HG03432 (cell line): ENCODE measurements around the gene NRDE2.

ENCODE experiments used
- ATAC-seq: cut with Tn5 transposase; IDR thresholded peaks from one replicate; pipeline ENCODE4 v1.9.1; 2021; ENCODE audit warnings: mild to moderate bottlenecking, moderate library complexity; ENCODE audit not compliant: unreplicated experiment

NRDE2 gene

GRCh38 chr14:90331497-90332270, at the start of gene NRDE2:
Gene NRDE2 (minus strand): TSS chr14:90331941. CDS start chr14:90331904, 37 bp downstream.
- peak; percentile 97 for ATAC-seq

GRCh38 chr14:90381011-90381786, 49.5 kb upstream of the NRDE2 start:
- no peak for ATAC-seq

GRCh38 chr14:90379106-90379505, 47.4 kb upstream of the NRDE2 start:
- no peak for ATAC-seq

GRCh38 chr14:90378249-90378648, 46.5 kb upstream of the NRDE2 start:
- no peak for ATAC-seq

GRCh38 chr14:90375934-90376333, 44.2 kb upstream of the NRDE2 start:
- no peak for ATAC-seq

GRCh38 chr14:90374813-90375212, 43.1 kb upstream of the NRDE2 start:
- no peak for ATAC-seq

- no peak for ATAC-seq
Measured at GRCh38 chr14:90373887-90374286, 42.1 kb upstream of the NRDE2 start.

- no peak for ATAC-seq
Measured at GRCh38 chr14:90368946-90369721, 37.4 kb upstream of the NRDE2 start.

GRCh38 chr14:90362558-90362896, 30.8 kb upstream of the NRDE2 start:
- ATAC-seq: no peak

- no peak for ATAC-seq
Measured at GRCh38 chr14:90361865-90362557, 30.3 kb upstream of the NRDE2 start.

GRCh38 chr14:90358359-90358758, 26.6 kb upstream of the NRDE2 start:
- ATAC-seq: no peak

- ATAC-seq: no peak
Measured at GRCh38 chr14:90356925-90357324, 25.2 kb upstream of the NRDE2 start.

- ATAC-seq: no peak
Measured at GRCh38 chr14:90355540-90356518, 24.1 kb upstream of the NRDE2 start.

- no peak for ATAC-seq
Measured at GRCh38 chr14:90354551-90355298, 23.0 kb upstream of the NRDE2 start.

- ATAC-seq: no peak
Measured at GRCh38 chr14:90349739-90350138, 18.0 kb upstream of the NRDE2 start.

GRCh38 chr14:90348270-90348669, 16.5 kb upstream of the NRDE2 start:
- ATAC-seq: no peak

- no peak for ATAC-seq
Measured at GRCh38 chr14:90345239-90345557, 13.5 kb upstream of the NRDE2 start.

- no peak for ATAC-seq
Measured at GRCh38 chr14:90344331-90345238, 12.8 kb upstream of the NRDE2 start.
